Keratinocyte (primary cell): Measurements from ENCODE around the gene GPC3. TPM values are rescaled to one million over a fixed set of nuclear protein-coding genes. Genes with fewer than 3 reads are reported as not detected.

Experiments used
- DNase-seq: peaks from one replicate; pipeline ENCODE4 v3.0.0-alpha.2; 2011; ENCODE audit warnings: low read depth, missing footprints, low spot score
- FAIRE-seq: peaks from 2 replicates; lab custom pipeline; 2011; peaks lifted over from hg19 to GRCh38; lab: Jason Lieb, UNC
- H2AFZ ChIP-seq: 2 replicates; pipeline ENCODE4 v1.6.0; 2012; ENCODE audit warnings: low read length, control low read depth, inconsistent platforms; ENCODE audit not compliant: control insufficient read depth
- H3K27ac ChIP-seq: 2 replicates; pipeline ENCODE4 v1.5.1; 2011; ENCODE audit warnings: low read length; ENCODE audit not compliant: control insufficient read depth, insufficient read depth
- H3K27me3 ChIP-seq: 3 replicates; pipeline ENCODE4 v1.6.0; 2011; ENCODE audit warnings: low read length; ENCODE audit not compliant: control insufficient read depth, insufficient read depth; ENCODE audit errors: extremely low read depth
- H3K36me3 ChIP-seq, 2 experiments: 2 replicates in 1 of 2; 3 replicates in 1 of 2; pipeline ENCODE4 v1.5.1; 2011; ENCODE audit warnings: low read length in 2 of 2, mild to moderate bottlenecking in 1 of 2; ENCODE audit not compliant: control insufficient read depth in 2 of 2, insufficient read depth in 2 of 2; ENCODE audit errors: extremely low read depth in 1 of 2
- H3K4me1 ChIP-seq: 3 replicates; pipeline ENCODE4 v1.5.1; 2011; ENCODE audit warnings: low read length; ENCODE audit not compliant: control insufficient read depth, insufficient read depth; ENCODE audit errors: extremely low read depth
- H3K4me2 ChIP-seq: 3 replicates; pipeline ENCODE4 v1.6.0; 2011; ENCODE audit warnings: low read depth, low read length; ENCODE audit not compliant: control insufficient read depth, insufficient read depth; ENCODE audit errors: extremely low read depth
- H3K4me3 ChIP-seq, 3 experiments: fragments of 200-600 bp in 1 of 3; sonication (generic) in 1 of 3; 2 replicates in 2 of 3; 3 replicates in 1 of 3; pipeline ENCODE4 v1.5.1; 2011 to 2016; ENCODE audit warnings: low read length in 3 of 3, mild to moderate bottlenecking in 3 of 3, control low read depth in 2 of 3, inconsistent platforms in 1 of 3, low read depth in 1 of 3, mixed read lengths in 1 of 3, mixed run types in 1 of 3, moderate library complexity in 1 of 3; ENCODE audit not compliant: control insufficient read depth in 2 of 3, insufficient read depth in 2 of 3; ENCODE audit errors: extremely low read depth in 1 of 3
- H3K79me2 ChIP-seq: 2 replicates; pipeline ENCODE4 v1.6.0; 2012; ENCODE audit warnings: low read length; ENCODE audit not compliant: control insufficient read depth, insufficient read depth
- H3K9ac ChIP-seq: 3 replicates; pipeline ENCODE4 v1.6.0; 2011; ENCODE audit warnings: low read length; ENCODE audit not compliant: control insufficient read depth, insufficient read depth; ENCODE audit errors: extremely low read depth
- H3K9me1 ChIP-seq: 3 replicates; pipeline ENCODE4 v1.6.0; 2011; ENCODE audit warnings: low read length; ENCODE audit not compliant: control insufficient read depth, insufficient read depth; ENCODE audit errors: extremely low read depth
- H3K9me3 ChIP-seq: 2 replicates; pipeline ENCODE4 v1.5.1; 2012; ENCODE audit warnings: low read depth, low read length; ENCODE audit not compliant: control insufficient read depth
- H4K20me1 ChIP-seq: 3 replicates; pipeline ENCODE4 v1.6.0; 2011; ENCODE audit warnings: low read length; ENCODE audit not compliant: control insufficient read depth, insufficient read depth; ENCODE audit errors: extremely low read depth
- CTCF ChIP-seq, 3 experiments: IDR thresholded peaks in 1 of 3; conservative IDR thresholded peaks in 1 of 3; optimal IDR thresholded peaks in 1 of 3; 2 replicates in 2 of 3; 3 replicates in 1 of 3; pipeline versions ENCODE3 to v1.5.1; 2011; ENCODE audit warnings: low read length in 3 of 3, mild to moderate bottlenecking in 3 of 3, moderate library complexity in 2 of 3, control low read depth in 1 of 3, inconsistent platforms in 1 of 3; ENCODE audit not compliant: insufficient read depth in 2 of 3; ENCODE audit errors: extremely low read depth in 1 of 3
- EZH2 ChIP-seq: IDR thresholded peaks from one replicate; pipeline ENCODE4 v1.6.1; 2012; ENCODE audit warnings: inconsistent platforms, mild to moderate bottlenecking, low read length, moderate library complexity
- dilution Hi-C: fragments of 300-500 bp; cut with MboI; formaldehyde crosslinking; loops from one replicate; pipeline ENCODE4 v1.7.0; 2020; ENCODE audit warnings: low sequenced_read_pairs; ENCODE audit not compliant: extremely low pct_ligation_motif_present
- polyA plus RNA-seq, 5 experiments: library from polyadenylated mRNA; depleted of rRNA in 3 of 5; stranded (reverse) in 3 of 5; stranded (forward) in 1 of 5; unstranded in 1 of 5; fragments of >200 nt; gene quantifications; 1 replicate in 1 of 5; 2 replicates in 3 of 5; 3 replicates in 1 of 5; pipeline versions ENCODE4 v1.2.1 to v1.2.3, GENCODE V29; 2011 to 2012; ENCODE audit warnings: missing spikeins in 2 of 5, low read depth in 1 of 5, low replicate concordance in 1 of 5

The GPC3 gene
- polyA plus RNA-seq, 1 donor (not counting 4 experiments of a cell fraction or from before 2014, with no cell fraction given), result 0.03 TPM

- H3K27me3 ChIP-seq, result no peaks in the 10 kb centered on the region
- H3K36me3 ChIP-seq, result no peaks in the 10 kb centered on the region
- no peak overlapping the region for H3K27ac ChIP-seq
- FAIRE-seq, result no peak
- no peak overlapping the region for H3K9ac ChIP-seq
- H3K9me1 ChIP-seq, result no peaks in the 10 kb centered on the region
- no peak overlapping the region for H2AFZ ChIP-seq
- no peaks in the 10 kb centered on the region for H3K4me1 ChIP-seq
- H3K4me2 ChIP-seq, result no peak overlapping the region
- no peaks in the 10 kb centered on the region for H3K9me3 ChIP-seq
- dilution Hi-C loops, result no loop called here
- H4K20me1 ChIP-seq, result no peaks in the 10 kb centered on the region
- H3K4me3 ChIP-seq, result no peak overlapping the region
- no peak for DNase-seq
- TF ChIP-seq EZH2, result no peak
- no peak for TF ChIP-seq CTCF (optimal IDR thresholded peaks at IDR 0.05 in 1 of 3, IDR thresholded peaks at IDR 0.05 in 1 of 3, conservative IDR thresholded peaks at IDR 0.05 in 1 of 3; ENCODE audit: extremely low read depth in 1 of 3, insufficient read depth in 2 of 3, low read length in 3 of 3)
- no peaks in the 10 kb centered on the region for H3K79me2 ChIP-seq
Measured at GRCh38 chrX:134024686-134025377, 39.4 kb upstream of the GPC3 start.

- no peaks in the 10 kb centered on the region for H3K27me3 ChIP-seq
- H4K20me1 ChIP-seq, result no peaks in the 10 kb centered on the region
- TF ChIP-seq CTCF (optimal IDR thresholded peaks at IDR 0.05 in 1 of 3, IDR thresholded peaks at IDR 0.05 in 1 of 3, conservative IDR thresholded peaks at IDR 0.05 in 1 of 3; ENCODE audit: extremely low read depth in 1 of 3, insufficient read depth in 2 of 3, low read length in 3 of 3), result no peak
- TF ChIP-seq EZH2, result no peak
- no peak overlapping the region for H3K27ac ChIP-seq
- H3K79me2 ChIP-seq, result no peaks in the 10 kb centered on the region
- no peak overlapping the region for H2AFZ ChIP-seq
- no peaks in the 10 kb centered on the region for H3K9me1 ChIP-seq
- dilution Hi-C loops, result no loop called here
- DNase-seq, result no peak
- FAIRE-seq, result no peak
- no peaks in the 10 kb centered on the region for H3K4me1 ChIP-seq
- no peaks in the 10 kb centered on the region for H3K9me3 ChIP-seq
- no peak overlapping the region for H3K9ac ChIP-seq
- H3K4me3 ChIP-seq, result no peak overlapping the region
- no peak overlapping the region for H3K4me2 ChIP-seq
- no peaks in the 10 kb centered on the region for H3K36me3 ChIP-seq
Measured at GRCh38 chrX:134023851-134024281, 38.5 kb upstream of the GPC3 start.
